Stimulated activated CD8-positive, alpha-beta memory T cell treated with anti-CD3 and anti-CD28 coated beads, Interleukin-7, amount 100 ng/mL, for 24 hours (primary cell): ENCODE results near the gene SPATA22.
"Not testable (repeated sequence)": the region's sequence is repeated elsewhere in the genome, so short reads cannot be mapped to it uniquely, and the experiment has no call there.

Experiments
- DNase-seq: peaks from one replicate; pipeline ENCODE4 v3.0.0-alpha.2; 2020; ENCODE audit warnings: low read depth

Gene SPATA22

GRCh38 chr17:3471599-3471998 is at the start of gene SPATA22:
TSS of gene SPATA22 (minus strand) at chr17:3471819. CDS start at chr17:3469325, 2,494 bp downstream.
- no peak for DNase-seq

GRCh38 chr17:3519472-3519871 is 47.9 kb upstream of the SPATA22 start:
- DNase-seq: not testable (repeated sequence)

GRCh38 chr17:3514873-3515272 is 43.3 kb upstream of the SPATA22 start:
- DNase-seq: no peak

- not testable (repeated sequence) for DNase-seq
These were observed 42.5 kb upstream of the SPATA22 start for GRCh38 chr17:3514167-3514566.

- no peak for DNase-seq
These were observed 41.9 kb upstream of the SPATA22 start for GRCh38 chr17:3513305-3514035.

- DNase-seq: no peak
These were observed 41.0 kb upstream of the SPATA22 start for GRCh38 chr17:3512505-3513171.

- no peak for DNase-seq
These were observed 40.4 kb upstream of the SPATA22 start for GRCh38 chr17:3511852-3512504.

- DNase-seq: no peak
These were observed 38.5 kb upstream of the SPATA22 start for GRCh38 chr17:3510090-3510489.

GRCh38 chr17:3507869-3508268 is 36.2 kb upstream of the SPATA22 start:
- no peak for DNase-seq

GRCh38 chr17:3507071-3507470 is 35.5 kb upstream of the SPATA22 start:
- no peak for DNase-seq

GRCh38 chr17:3506054-3506453 is 34.4 kb upstream of the SPATA22 start:
- DNase-seq: no peak

GRCh38 chr17:3505008-3505407 is 33.4 kb upstream of the SPATA22 start:
- no peak for DNase-seq

GRCh38 chr17:3503285-3503684 is 31.7 kb upstream of the SPATA22 start:
- DNase-seq: no peak

GRCh38 chr17:3502466-3502865 is 30.8 kb upstream of the SPATA22 start:
- DNase-seq: no peak

- no peak for DNase-seq
These were observed 29.7 kb upstream of the SPATA22 start for GRCh38 chr17:3501344-3501743.

GRCh38 chr17:3497101-3497500 is 25.5 kb upstream of the SPATA22 start:
- no peak for DNase-seq

- no peak for DNase-seq
These were observed 14.0 kb upstream of the SPATA22 start for GRCh38 chr17:3485481-3486068.

GRCh38 chr17:3482852-3483251 is 11.2 kb upstream of the SPATA22 start:
- no peak for DNase-seq

GRCh38 chr17:3479988-3480387 is 8.4 kb upstream of the SPATA22 start:
- no peak for DNase-seq

GRCh38 chr17:3475812-3476610 is 4.4 kb upstream of the SPATA22 start, which contains the start of gene ASPA:
TSS of gene ASPA (plus strand) at chr17:3475997. CDS start at chr17:3476160, 163 bp downstream.
- no peak for DNase-seq

- DNase-seq: no peak
These were observed 3.6 kb upstream of the SPATA22 start for GRCh38 chr17:3475251-3475685.

- no peak for DNase-seq
These were observed 2.6 kb upstream of the SPATA22 start for GRCh38 chr17:3474212-3474611.
